ENCODE measurements around the gene OR10X1. TPM values are rescaled to one million over a fixed set of nuclear protein-coding genes. Genes with fewer than 3 reads are reported as not detected.

The OR10X1 gene
- total and polyA plus RNA-seq, 2 of the 4 experiments (the other 2 are of a cell fraction) = not detected

- Histone ChIP-seq H2BK120ac (ENCODE audit: low read depth, low read length) (no peak overlapping the region), H4K5ac (ENCODE audit: low read depth, low read length) (no peak overlapping the region), H2AFZ (replicated peaks; ENCODE audit: low read length, poor library complexity) (no peak overlapping the region), H2BK15ac (ENCODE audit: low read depth, low read length) (no peak overlapping the region), H2BK20ac (ENCODE audit: low read depth, low read length) (no peak overlapping the region), H3K4me1 (ENCODE audit: control insufficient read depth, insufficient read depth, low read length) (no peaks in the 10 kb centered on the region), H3K36me3 (ENCODE audit: control insufficient read depth, insufficient read depth, low read length) (no peaks in the 10 kb centered on the region), H2AK9ac (replicated peaks; ENCODE audit: low read depth, low read length, poor library complexity) (no peak overlapping the region), H3K79me1 (ENCODE audit: low read depth in 1 of 2, low read length in 2 of 2) (no peaks in the 10 kb centered on the region), H4K20me1 (ENCODE audit: insufficient read depth, low read length) (no peaks in the 10 kb centered on the region), H3K9me1 (ENCODE audit: insufficient read depth, low read length) (no peaks in the 10 kb centered on the region), H3K4me3 (ENCODE audit: insufficient read depth, low read depth, low read length) (no peak overlapping the region), H2AK5ac (ENCODE audit: low read depth, low read length) (no peak overlapping the region), H3K23ac (ENCODE audit: low read depth, low read length) (no peak overlapping the region), H3K9me3 (ENCODE audit: control insufficient read depth, insufficient read depth, low read length) (no peaks in the 10 kb centered on the region), H3K4me2 (ENCODE audit: low read depth, low read length) (no peak overlapping the region), H4K91ac (ENCODE audit: insufficient read depth, low read depth, low read length) (no peak overlapping the region), H4K8ac (ENCODE audit: low read depth in 2 of 2, low read length in 2 of 2) (no peak overlapping the region), H3K27me3 (ENCODE audit: control insufficient read depth, insufficient read depth, low read length) (no peaks in the 10 kb centered on the region), H3K18ac (ENCODE audit: low read depth, low read length) (no peak overlapping the region), H3K27ac (ENCODE audit: insufficient read depth, low read length) (no peak overlapping the region), H3K14ac (replicated peaks; ENCODE audit: low read depth, low read length) (no peak overlapping the region), H3K56ac (ENCODE audit: extremely low read depth, insufficient read depth, low read length) (no peak overlapping the region), H2BK5ac (ENCODE audit: low read depth, low read length, poor library complexity, severe bottlenecking) (no peak overlapping the region), H3K4ac (ENCODE audit: low read depth, low read length) (no peak overlapping the region), H3K9ac (ENCODE audit: low read depth, low read length) (no peak overlapping the region)
- ATAC-seq (ENCODE audit: low read depth) (no peak), DNase-seq (no peak)
- in situ Hi-C loops (cut with MboI; ENCODE audit: low sequenced_read_pairs) = no loop called here
- no CpG with 5 or more reads among the region's 3 CpGs for WGBS, 2 experiments (ENCODE audit: extremely low coverage in 2 of 2, insufficient read length in 1 of 2)
- intact Hi-C loops (cut with micrococcal nuclease) = no loop called here
- ChIA-PET POLR2A (ENCODE audit: unreplicated experiment) (interaction anchor here (0.6 kb wide), 1 partner anchor 8 kb away, joined by 4 read pairs; no protein-coding TSS in a partner anchor), CTCF (no interaction called here)
- TF ChIP-seq SMC3 (IDR thresholded peaks at IDR 0.05; ENCODE audit: low read depth, low read length) = no peak
- no peak for TF ChIP-seq RFX5 (IDR thresholded peaks at IDR 0.05; ENCODE audit: low read depth, low read length)
- no peak for TF ChIP-seq RAD21 (IDR thresholded peaks at IDR 0.05; ENCODE audit: low read length)
- TF ChIP-seq ELK1 (IDR thresholded peaks at IDR 0.05; ENCODE audit: borderline replicate concordance, low read depth, low read length) = no peak
- no peak for TF ChIP-seq POLR2A (IDR thresholded peaks at IDR 0.05; ENCODE audit: low read depth, low read length)
- BruUV-seq (replicated peaks) = no TSS peak
- dilution Hi-C loops (cut with HindIII; ENCODE audit: low sequenced_read_pairs, unreplicated experiment) = no loop called here
Observed at GRCh38 chr1:158611916-158612315, 32.2 kb upstream of the OR10X1 start.
